ENCODE measurements around the gene CDKAL1.

DNA sequence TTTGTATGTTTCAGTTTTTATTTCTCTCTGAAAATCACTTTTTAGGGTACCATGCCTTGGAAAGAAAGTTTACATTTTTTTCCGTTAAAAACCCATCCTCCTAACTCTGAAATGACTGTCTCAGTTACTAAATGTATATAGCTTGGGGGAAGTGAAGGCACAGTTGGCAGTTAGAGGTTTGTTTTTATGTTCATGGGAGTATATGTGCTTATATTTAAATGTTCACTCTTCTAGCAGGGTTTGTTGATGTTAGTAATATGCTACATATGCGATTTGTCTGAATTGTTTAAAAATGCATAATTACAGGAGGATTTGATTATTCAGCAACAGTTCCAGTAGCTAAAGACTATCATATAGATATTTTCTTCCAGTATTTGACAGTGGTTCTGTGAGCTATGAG is 31.1 kb downstream of the CDKAL1 start:
- no peak for TF ChIP-seq CTCF (IDR thresholded peaks at IDR 0.05)
- no peak for TF ChIP-seq POLR2A (IDR thresholded peaks at IDR 0.05)
- TF ChIP-seq POLR2AphosphoS5 (IDR thresholded peaks at IDR 0.05; ENCODE audit: insufficient read depth in 1 of 2, low read depth in 1 of 2) = no peak

Measured in vagina (tissue), 2 donors.